ENCODE measurements around the gene PYCR2.
"Not testable (repeated sequence)": the region's sequence is repeated elsewhere in the genome, so short reads cannot be mapped to it uniquely, and the experiment has no call there.

PYCR2 gene

DNA sequence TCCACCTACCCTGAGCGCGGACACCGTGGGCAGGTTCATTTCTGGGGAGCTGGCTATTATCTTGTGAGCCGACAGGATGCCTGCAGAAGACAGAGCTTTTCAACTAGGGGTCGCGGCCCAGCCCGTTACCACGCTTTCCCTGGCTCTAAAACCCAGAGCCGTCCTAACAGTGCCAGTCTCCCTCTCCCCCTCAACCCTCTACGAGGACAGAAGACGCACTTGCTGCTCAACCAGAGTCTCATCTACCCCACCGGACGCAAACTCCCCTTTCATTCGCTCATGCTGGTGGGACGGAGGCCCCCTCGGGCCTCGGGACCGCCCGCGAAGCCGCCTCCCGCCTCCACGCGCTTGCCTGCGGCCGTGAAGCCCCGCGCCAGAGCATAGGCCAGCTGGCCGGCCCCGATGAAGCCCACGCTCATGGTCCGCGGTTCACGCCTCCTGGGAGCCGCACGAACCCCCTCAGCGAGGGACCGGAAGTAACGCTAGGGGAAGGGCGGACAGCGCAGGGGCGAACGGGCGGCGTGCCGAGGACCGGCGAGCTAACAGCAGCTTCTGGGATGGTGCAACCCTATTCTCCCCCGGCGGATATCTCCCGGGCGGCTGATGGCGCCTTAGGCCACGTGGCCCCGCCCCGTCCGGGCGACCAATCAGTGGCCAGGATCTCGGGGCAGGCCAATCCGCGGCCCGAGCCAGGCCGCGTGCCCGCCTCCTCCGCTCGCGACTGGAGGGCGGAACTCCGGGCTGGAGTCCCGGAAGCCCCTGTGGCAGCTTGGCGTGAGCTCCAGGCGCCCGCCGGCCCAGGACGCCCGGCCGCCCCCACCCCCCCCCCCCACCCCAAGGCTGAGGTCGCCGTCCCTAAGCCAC, at the start of gene PYCR2:
PYCR2 (minus strand) TSS at position 559 of the 864 bp plus-strand sequence; CDS start at position 419, 140 bp downstream.
- Histone ChIP-seq H3K36me3 (ENCODE audit: control insufficient read depth in 1 of 2, insufficient read depth in 2 of 2, low read length in 2 of 2) (peaks cover 11 to 19% of the 10 kb centered on the region in 2 donors), H3K9ac (ENCODE audit: low read depth in 1 of 2, low read length in 2 of 2) (peak within 1 kb of the TSS; percentile 91 to 98), H3K27ac (ENCODE audit: low read depth, low read length) (peak within 1 kb of the TSS; percentile 82), H3K9me3 (ENCODE audit: control insufficient read depth in 1 of 2, low read length in 2 of 2) (no peaks in the 10 kb centered on the region), H3K4me1 (ENCODE audit: control insufficient read depth in 1 of 2, insufficient read depth in 2 of 2, low read length in 2 of 2) (peaks cover 20 to 21% of the 10 kb centered on the region in 2 donors), H3K27me3 (ENCODE audit: control insufficient read depth in 1 of 2, insufficient read depth in 2 of 2, low read length in 2 of 2) (no peaks in the 10 kb centered on the region), H3K4me3 (ENCODE audit: low read depth in 1 of 2, low read length in 2 of 2) (peak within 1 kb of the TSS; percentile 96 to 97)

DNA sequence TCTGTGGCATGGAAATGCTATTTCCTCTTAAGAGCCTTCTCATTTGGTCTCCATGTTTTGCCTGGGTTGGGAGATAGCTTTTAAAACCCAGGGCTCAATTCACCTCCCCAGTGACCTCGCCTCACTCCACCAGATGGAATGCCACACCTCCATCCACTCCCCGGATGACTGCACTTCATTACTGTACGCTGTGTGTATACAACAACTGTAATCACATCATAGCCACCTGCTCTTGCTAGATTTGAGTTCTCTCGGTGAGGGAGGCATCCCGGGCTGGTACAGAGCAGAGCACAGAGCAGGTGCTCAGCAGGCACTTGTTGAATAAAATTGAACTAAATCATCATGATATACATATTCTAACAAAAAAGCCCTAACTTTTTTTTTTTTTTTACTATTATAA, 49.1 kb upstream of the PYCR2 start:
- Histone ChIP-seq H3K4me1 (ENCODE audit: control insufficient read depth in 1 of 2, insufficient read depth in 2 of 2, low read length in 2 of 2) (peaks cover 0 to 4% of the 10 kb centered on the region in 2 donors), H3K4me3 (ENCODE audit: low read depth in 1 of 2, low read length in 2 of 2) (no peak overlapping the region), H3K27ac (ENCODE audit: low read depth, low read length) (no peak overlapping the region), H3K27me3 (ENCODE audit: control insufficient read depth in 1 of 2, insufficient read depth in 2 of 2, low read length in 2 of 2) (no peaks in the 10 kb centered on the region), H3K36me3 (ENCODE audit: control insufficient read depth in 1 of 2, insufficient read depth in 2 of 2, low read length in 2 of 2) (peaks cover 0 to 7% of the 10 kb centered on the region in 2 donors), H3K9ac (ENCODE audit: low read depth in 1 of 2, low read length in 2 of 2) (peak overlapping the region in 1 of 2 donors; percentile 32), H3K9me3 (ENCODE audit: control insufficient read depth in 1 of 2, low read length in 2 of 2) (no peaks in the 10 kb centered on the region)

DNA sequence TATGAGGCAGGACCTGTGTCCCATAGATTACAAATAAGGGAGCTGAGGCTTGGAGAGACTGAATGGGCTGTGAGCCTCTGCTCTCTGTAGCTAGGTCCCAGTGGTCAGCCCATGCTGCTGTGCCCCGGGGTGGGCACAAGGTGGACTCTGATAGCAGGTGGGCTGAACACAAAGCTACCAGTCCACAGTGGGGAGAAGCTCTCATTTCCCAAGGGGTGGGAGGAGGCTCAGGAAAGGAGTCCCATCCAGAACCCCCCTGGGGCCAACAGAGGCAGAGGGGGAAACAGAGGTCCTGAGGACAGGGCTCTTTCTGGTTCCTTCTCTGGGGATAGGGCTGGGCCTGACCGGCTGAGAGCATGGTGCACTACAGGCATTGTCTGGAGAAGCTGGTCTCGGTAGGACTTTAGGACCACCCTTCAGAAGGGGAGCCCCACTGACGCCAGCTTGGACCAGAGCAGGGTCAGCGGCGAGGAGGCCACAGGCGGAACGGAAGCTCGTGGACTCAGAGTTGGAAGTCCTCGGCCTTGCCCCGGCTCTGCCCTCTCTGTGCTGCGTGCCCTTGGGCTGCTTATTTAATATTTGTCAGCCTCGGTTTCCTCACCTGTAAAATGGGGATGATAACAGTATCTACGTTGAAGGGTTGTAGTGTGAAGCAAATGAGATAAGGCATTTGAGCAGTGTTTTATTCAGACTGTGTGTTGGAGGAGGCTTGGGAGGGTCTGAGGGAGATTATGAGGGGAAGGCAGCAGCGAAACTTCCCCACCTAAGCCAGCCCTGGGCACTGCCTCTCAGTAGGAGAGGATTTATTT, 48.5 kb upstream of the PYCR2 start:
- Histone ChIP-seq H3K4me3 (ENCODE audit: low read depth in 1 of 2, low read length in 2 of 2) (no peak overlapping the region), H3K27ac (ENCODE audit: low read depth, low read length) (no peak overlapping the region), H3K36me3 (ENCODE audit: control insufficient read depth in 1 of 2, insufficient read depth in 2 of 2, low read length in 2 of 2) (peaks cover 0 to 1% of the 10 kb centered on the region in 2 donors), H3K4me1 (ENCODE audit: control insufficient read depth in 1 of 2, insufficient read depth in 2 of 2, low read length in 2 of 2) (peaks cover 0 to 4% of the 10 kb centered on the region in 2 donors), H3K9ac (ENCODE audit: low read depth in 1 of 2, low read length in 2 of 2) (peak overlapping the region in 1 of 2 donors; percentile 32), H3K27me3 (ENCODE audit: control insufficient read depth in 1 of 2, insufficient read depth in 2 of 2, low read length in 2 of 2) (no peaks in the 10 kb centered on the region), H3K9me3 (ENCODE audit: control insufficient read depth in 1 of 2, low read length in 2 of 2) (no peaks in the 10 kb centered on the region)

DNA sequence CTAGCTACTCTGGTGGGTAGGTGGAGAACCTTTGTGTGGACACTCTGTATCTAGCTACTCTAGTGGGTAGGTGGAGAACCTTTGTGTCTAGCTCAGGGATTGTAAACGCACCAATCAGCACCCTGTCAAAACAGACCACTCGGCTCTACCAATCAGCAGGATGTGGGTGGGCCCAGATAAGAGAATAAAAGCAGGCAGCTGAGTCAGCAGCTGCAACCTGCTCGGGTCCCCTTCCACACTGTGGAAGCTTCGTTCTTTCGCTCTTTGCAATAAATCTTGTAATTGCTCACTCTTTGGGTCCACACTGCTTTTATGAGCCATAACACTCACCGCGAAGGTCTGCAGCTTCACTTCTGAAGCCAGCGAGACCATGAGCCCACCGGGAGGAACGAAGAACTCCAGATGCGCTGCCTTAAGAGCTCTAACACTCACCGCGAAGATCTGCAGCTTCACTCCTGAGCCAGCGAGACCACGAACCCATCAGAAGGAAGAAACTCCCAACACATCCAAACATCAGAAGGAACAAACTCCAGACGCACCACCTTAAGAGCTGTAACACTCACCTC, 46.6 kb upstream of the PYCR2 start:
- H3K9me3 ChIP-seq (ENCODE audit: control insufficient read depth in 1 of 2, low read length in 2 of 2); H3K4me1 ChIP-seq (ENCODE audit: control insufficient read depth in 1 of 2, insufficient read depth in 2 of 2, low read length in 2 of 2); H3K9ac ChIP-seq (ENCODE audit: low read depth in 1 of 2, low read length in 2 of 2): not testable (repeated sequence)

DNA sequence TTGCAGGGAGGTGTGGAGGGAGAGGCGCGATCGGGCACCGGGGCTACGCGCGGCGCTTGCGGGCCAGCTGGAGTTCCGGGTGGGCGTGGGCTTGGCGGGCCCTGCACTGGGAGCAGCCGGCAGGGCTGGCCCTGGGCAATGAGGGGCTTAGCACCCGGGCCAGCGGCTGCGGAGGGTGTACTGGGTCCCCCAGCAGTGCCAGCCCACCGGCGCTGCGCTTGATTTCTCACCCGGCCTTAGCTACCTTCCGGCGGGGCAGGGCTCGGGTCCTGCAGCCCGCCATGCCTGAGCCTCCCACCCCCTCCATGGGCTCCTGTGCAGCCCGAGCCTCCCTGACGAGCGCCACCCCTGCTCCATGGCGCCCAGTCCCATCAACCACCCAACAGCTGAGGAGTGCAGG, 45.7 kb upstream of the PYCR2 start:
- H3K4me3 ChIP-seq (ENCODE audit: low read depth in 1 of 2, low read length in 2 of 2); H3K9me3 ChIP-seq (ENCODE audit: control insufficient read depth in 1 of 2, low read length in 2 of 2); H3K9ac ChIP-seq (ENCODE audit: low read depth in 1 of 2, low read length in 2 of 2); H3K36me3 ChIP-seq (ENCODE audit: control insufficient read depth in 1 of 2, insufficient read depth in 2 of 2, low read length in 2 of 2); H3K27me3 ChIP-seq (ENCODE audit: control insufficient read depth in 1 of 2, insufficient read depth in 2 of 2, low read length in 2 of 2); H3K4me1 ChIP-seq (ENCODE audit: control insufficient read depth in 1 of 2, insufficient read depth in 2 of 2, low read length in 2 of 2); H3K27ac ChIP-seq (ENCODE audit: low read depth, low read length): not testable (repeated sequence)

More for the DNA sequence above, 46.6 kb upstream of the PYCR2 start:
- H3K27me3 ChIP-seq (ENCODE audit: control insufficient read depth in 1 of 2, insufficient read depth in 2 of 2, low read length in 2 of 2); H3K36me3 ChIP-seq (ENCODE audit: control insufficient read depth in 1 of 2, insufficient read depth in 2 of 2, low read length in 2 of 2); H3K4me3 ChIP-seq (ENCODE audit: low read depth in 1 of 2, low read length in 2 of 2); H3K27ac ChIP-seq (ENCODE audit: low read depth, low read length): not testable (repeated sequence)

DNA sequence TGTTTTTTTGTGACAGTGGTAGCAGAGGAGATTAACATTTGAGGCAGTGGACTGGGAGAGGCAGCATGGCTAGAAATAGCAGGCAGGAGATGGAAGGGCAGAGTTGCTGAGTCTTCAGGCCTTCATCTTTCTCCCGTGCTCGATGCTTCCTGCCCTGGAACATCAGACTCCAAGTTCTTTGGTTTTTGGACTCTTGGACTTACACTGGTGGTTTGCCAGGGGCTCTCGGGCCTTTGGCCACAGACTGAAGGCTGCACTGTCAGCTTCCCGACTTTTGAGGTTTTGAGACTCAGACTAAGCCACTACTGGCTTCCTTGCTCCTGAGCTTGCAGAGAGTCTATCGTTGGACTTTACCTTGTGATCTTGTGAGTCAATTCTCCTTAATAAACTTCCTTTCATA, 41.2 kb upstream of the PYCR2 start:
- no peak overlapping the region for H3K4me3 ChIP-seq (ENCODE audit: low read depth in 1 of 2, low read length in 2 of 2)
- no peaks in the 10 kb centered on the region for H3K36me3 ChIP-seq (ENCODE audit: control insufficient read depth in 1 of 2, insufficient read depth in 2 of 2, low read length in 2 of 2)
- H3K9me3 ChIP-seq (ENCODE audit: control insufficient read depth in 1 of 2, low read length in 2 of 2) = no peaks in the 10 kb centered on the region
- H3K27ac ChIP-seq (ENCODE audit: low read depth, low read length) = no peak overlapping the region
- H3K27me3 ChIP-seq (ENCODE audit: control insufficient read depth in 1 of 2, insufficient read depth in 2 of 2, low read length in 2 of 2) = no peaks in the 10 kb centered on the region
- H3K4me1 ChIP-seq (ENCODE audit: control insufficient read depth in 1 of 2, insufficient read depth in 2 of 2, low read length in 2 of 2) = peaks cover 0 to 3% of the 10 kb centered on the region in 2 donors
- no peak overlapping the region for H3K9ac ChIP-seq (ENCODE audit: low read depth in 1 of 2, low read length in 2 of 2)

DNA sequence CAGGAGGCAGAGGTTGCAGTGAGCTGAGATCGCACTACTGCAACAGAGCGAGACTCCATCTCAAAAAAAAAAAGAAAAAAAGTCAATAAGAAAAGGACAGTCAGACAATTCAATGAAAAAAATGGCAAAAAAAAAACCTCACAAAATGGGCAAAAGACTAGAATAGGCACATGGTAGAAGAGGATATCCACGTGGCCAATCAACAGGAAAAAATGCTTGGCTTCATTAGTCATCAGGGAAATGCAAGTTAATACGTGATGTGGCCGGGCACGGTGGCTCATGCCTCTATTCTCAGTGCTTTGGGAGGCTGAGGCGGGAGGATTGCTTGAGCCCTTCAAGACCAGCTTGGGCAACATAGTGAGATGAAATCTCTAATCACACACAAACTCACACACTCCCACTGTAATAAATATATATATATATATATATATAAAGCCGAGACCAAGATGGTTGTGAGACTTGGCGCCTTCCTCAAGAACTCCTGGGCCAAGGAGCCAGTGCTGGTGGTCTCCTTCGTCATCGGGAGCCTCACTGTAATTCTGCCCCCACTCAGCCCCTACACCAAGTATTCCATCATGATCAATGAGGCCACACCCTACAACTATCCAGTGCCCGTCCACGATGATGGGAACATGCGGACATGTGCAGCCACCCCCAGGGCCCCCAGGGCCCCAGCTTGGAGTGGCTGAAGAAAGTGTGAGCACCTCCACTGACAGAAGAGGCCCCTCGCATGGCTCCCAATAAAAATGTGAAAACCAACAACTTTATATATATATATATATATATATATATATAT, 39.9 kb upstream of the PYCR2 start:
- Histone ChIP-seq H3K4me3 (ENCODE audit: low read depth in 1 of 2, low read length in 2 of 2) (no peak overlapping the region), H3K9me3 (ENCODE audit: control insufficient read depth in 1 of 2, low read length in 2 of 2) (no peaks in the 10 kb centered on the region), H3K4me1 (ENCODE audit: control insufficient read depth in 1 of 2, insufficient read depth in 2 of 2, low read length in 2 of 2) (peaks cover 0 to 3% of the 10 kb centered on the region in 2 donors), H3K36me3 (ENCODE audit: control insufficient read depth in 1 of 2, insufficient read depth in 2 of 2, low read length in 2 of 2) (no peaks in the 10 kb centered on the region), H3K27me3 (ENCODE audit: control insufficient read depth in 1 of 2, insufficient read depth in 2 of 2, low read length in 2 of 2) (no peaks in the 10 kb centered on the region), H3K27ac (ENCODE audit: low read depth, low read length) (no peak overlapping the region), H3K9ac (ENCODE audit: low read depth in 1 of 2, low read length in 2 of 2) (no peak overlapping the region)

DNA sequence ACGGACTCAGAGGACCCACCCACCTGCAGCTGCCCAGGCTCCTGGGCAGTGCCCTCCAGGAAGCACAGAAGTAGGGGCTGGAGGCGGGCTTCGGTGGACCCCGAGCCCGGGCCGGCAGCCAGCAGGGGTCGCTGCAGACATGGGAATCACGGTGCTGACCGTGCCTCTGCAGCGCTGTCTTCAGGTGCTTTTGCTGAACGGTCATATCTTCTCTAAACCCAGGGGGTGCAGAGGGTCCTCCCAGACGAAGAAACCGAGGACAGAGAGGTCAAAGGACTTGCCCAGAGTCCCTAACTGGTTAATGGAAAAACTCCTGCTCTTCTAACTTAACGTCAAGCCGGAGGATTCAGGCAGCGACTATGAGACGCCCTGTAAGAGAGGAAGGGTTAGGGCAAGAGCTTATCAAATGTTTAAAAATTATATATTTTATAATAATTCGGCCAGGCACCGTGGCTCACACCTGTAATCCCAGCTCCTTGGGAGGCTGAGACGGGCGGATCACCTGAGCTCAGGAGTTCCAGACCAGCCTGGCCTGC, 38.5 kb upstream of the PYCR2 start:
- Histone ChIP-seq H3K9ac (ENCODE audit: low read depth in 1 of 2, low read length in 2 of 2) (no peak overlapping the region), H3K4me3 (ENCODE audit: low read depth in 1 of 2, low read length in 2 of 2) (peak overlapping the region in 1 of 2 donors; percentile 53)

DNA sequence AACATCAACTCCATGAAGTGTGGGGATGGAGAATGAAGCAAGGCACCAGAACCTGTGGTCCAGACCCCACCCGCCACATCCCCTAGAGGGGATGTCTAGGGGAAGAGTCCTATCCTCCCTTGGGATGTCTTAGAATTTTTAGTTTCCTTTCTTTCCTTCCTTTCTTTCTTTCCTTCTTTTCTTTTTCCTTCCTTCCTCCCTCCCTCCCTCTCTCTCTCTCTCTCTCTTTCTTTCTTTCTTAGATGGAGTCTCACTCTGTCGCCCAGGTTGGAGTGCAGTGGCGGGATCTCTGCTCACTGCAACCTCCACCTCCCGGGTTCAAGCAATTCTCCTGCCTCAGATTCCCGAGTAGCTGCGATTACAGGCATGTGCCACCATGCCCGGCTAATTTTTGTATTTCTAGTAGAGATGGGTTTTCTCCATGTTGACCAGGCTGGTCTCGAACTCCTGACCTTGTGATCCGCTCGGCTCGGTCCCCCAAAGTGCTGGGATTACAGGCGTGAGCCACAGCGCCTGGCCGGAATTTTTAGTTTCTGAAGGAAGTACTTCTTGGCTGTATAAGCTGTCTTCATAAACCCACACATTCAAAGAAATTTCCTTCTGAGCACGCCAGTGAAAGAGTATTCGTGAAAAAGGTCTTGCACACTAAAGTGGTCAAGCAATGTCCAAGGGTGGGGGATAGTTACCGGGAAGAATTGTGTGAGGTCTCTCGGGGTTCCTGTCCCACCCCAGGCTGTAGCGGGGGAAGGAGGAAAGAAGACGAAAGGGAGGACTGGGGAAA, 37.8 kb upstream of the PYCR2 start:
- Histone ChIP-seq H3K4me1 (ENCODE audit: control insufficient read depth in 1 of 2, insufficient read depth in 2 of 2, low read length in 2 of 2) (peaks cover 0 to 3% of the 10 kb centered on the region in 2 donors), H3K9ac (ENCODE audit: low read depth in 1 of 2, low read length in 2 of 2) (no peak overlapping the region)

More for the DNA sequence above, 38.5 kb upstream of the PYCR2 start:
- Histone ChIP-seq H3K27me3 (ENCODE audit: control insufficient read depth in 1 of 2, insufficient read depth in 2 of 2, low read length in 2 of 2) (no peaks in the 10 kb centered on the region), H3K36me3 (ENCODE audit: control insufficient read depth in 1 of 2, insufficient read depth in 2 of 2, low read length in 2 of 2) (no peaks in the 10 kb centered on the region), H3K27ac (ENCODE audit: low read depth, low read length) (no peak overlapping the region), H3K4me1 (ENCODE audit: control insufficient read depth in 1 of 2, insufficient read depth in 2 of 2, low read length in 2 of 2) (peaks cover 0 to 3% of the 10 kb centered on the region in 2 donors), H3K9me3 (ENCODE audit: control insufficient read depth in 1 of 2, low read length in 2 of 2) (no peaks in the 10 kb centered on the region)

More for the DNA sequence above, 37.8 kb upstream of the PYCR2 start:
- H3K4me3 ChIP-seq (ENCODE audit: low read depth in 1 of 2, low read length in 2 of 2) = peak overlapping the region in 1 of 2 donors; percentile 53
- H3K27me3 ChIP-seq (ENCODE audit: control insufficient read depth in 1 of 2, insufficient read depth in 2 of 2, low read length in 2 of 2) = no peaks in the 10 kb centered on the region
- no peaks in the 10 kb centered on the region for H3K9me3 ChIP-seq (ENCODE audit: control insufficient read depth in 1 of 2, low read length in 2 of 2)
- H3K27ac ChIP-seq (ENCODE audit: low read depth, low read length) = no peak overlapping the region
- no peaks in the 10 kb centered on the region for H3K36me3 ChIP-seq (ENCODE audit: control insufficient read depth in 1 of 2, insufficient read depth in 2 of 2, low read length in 2 of 2)
